GM23338 (cell line): Measurements from ENCODE around the gene TAF6L.
A peak's percentile ranks its signal among the peaks of the same experiment; 100 is the strongest.

ENCODE experiments used
- CREB1 ChIP-seq: fragments of 250-450 bp; sonication (Bioruptor Pico); IDR thresholded peaks from 2 replicates; pipeline ENCODE4 v1.5.0; 2020; ENCODE audit warnings: low read depth, mild to moderate bottlenecking, moderate library complexity
- EZH2 ChIP-seq: fragments of 200-600 bp; sonication (generic); IDR thresholded peaks from one replicate; pipeline ENCODE4 v1.8.0; 2017; ENCODE audit warnings: antibody characterized with exemption, mild to moderate bottlenecking, low read depth; ENCODE audit not compliant: unreplicated experiment
- EZH2phosphoT487 ChIP-seq: fragments of 200-600 bp; sonication (generic); IDR thresholded peaks from one replicate; pipeline ENCODE4 v1.8.1; 2018; ENCODE audit warnings: antibody characterized with exemption; ENCODE audit not compliant: unreplicated experiment
- TF ChIP-seq, protein P1 (sequence below): IDR thresholded peaks from one replicate; pipeline ENCODE4 v1.6.1; 2018; ENCODE audit warnings: antibody characterized with exemption; ENCODE audit not compliant: unreplicated experiment
- TF ChIP-seq, protein P2 (sequence below), 2 experiments: fragments of 200-600 bp in 1 of 2; sonication (generic) in 1 of 2; conservative IDR thresholded peaks; 2 replicates each; pipeline versions ENCODE4 v1.5.1 to v1.6.1; 2016 to 2017; ENCODE audit warnings: antibody characterized with exemption in 2 of 2, low read depth in 2 of 2, mild to moderate bottlenecking in 2 of 2, moderate library complexity in 1 of 2
- TF ChIP-seq, protein P3 (sequence below): IDR thresholded peaks from 2 replicates; pipeline ENCODE4 v1.6.1; 2016; ENCODE audit warnings: antibody characterized with exemption

DNA sequence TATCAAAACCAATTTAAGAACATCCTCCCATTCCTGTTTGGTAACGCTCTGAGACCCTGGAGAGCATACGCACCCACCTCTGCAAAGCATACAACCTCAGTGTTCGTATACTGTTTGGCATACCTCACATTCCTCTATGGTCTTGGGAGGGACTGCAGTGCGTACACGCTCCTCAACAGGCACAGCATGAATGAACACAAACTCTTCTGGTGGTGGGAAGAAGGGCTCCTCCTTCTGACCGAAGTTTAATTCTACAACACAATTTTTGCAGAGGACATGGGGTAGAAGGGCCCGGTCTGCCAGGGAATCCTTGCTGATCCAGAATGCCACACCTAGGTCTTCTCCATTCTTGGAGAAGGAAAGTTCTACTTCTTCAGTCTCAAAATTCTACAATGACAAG is 49.2 kb upstream of the TAF6L start:
- TF ChIP-seq, protein P1, sequence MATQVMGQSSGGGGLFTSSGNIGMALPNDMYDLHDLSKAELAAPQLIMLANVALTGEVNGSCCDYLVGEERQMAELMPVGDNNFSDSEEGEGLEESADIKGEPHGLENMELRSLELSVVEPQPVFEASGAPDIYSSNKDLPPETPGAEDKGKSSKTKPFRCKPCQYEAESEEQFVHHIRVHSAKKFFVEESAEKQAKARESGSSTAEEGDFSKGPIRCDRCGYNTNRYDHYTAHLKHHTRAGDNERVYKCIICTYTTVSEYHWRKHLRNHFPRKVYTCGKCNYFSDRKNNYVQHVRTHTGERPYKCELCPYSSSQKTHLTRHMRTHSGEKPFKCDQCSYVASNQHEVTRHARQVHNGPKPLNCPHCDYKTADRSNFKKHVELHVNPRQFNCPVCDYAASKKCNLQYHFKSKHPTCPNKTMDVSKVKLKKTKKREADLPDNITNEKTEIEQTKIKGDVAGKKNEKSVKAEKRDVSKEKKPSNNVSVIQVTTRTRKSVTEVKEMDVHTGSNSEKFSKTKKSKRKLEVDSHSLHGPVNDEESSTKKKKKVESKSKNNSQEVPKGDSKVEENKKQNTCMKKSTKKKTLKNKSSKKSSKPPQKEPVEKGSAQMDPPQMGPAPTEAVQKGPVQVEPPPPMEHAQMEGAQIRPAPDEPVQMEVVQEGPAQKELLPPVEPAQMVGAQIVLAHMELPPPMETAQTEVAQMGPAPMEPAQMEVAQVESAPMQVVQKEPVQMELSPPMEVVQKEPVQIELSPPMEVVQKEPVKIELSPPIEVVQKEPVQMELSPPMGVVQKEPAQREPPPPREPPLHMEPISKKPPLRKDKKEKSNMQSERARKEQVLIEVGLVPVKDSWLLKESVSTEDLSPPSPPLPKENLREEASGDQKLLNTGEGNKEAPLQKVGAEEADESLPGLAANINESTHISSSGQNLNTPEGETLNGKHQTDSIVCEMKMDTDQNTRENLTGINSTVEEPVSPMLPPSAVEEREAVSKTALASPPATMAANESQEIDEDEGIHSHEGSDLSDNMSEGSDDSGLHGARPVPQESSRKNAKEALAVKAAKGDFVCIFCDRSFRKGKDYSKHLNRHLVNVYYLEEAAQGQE, result no peak
- TF ChIP-seq, protein P2, sequence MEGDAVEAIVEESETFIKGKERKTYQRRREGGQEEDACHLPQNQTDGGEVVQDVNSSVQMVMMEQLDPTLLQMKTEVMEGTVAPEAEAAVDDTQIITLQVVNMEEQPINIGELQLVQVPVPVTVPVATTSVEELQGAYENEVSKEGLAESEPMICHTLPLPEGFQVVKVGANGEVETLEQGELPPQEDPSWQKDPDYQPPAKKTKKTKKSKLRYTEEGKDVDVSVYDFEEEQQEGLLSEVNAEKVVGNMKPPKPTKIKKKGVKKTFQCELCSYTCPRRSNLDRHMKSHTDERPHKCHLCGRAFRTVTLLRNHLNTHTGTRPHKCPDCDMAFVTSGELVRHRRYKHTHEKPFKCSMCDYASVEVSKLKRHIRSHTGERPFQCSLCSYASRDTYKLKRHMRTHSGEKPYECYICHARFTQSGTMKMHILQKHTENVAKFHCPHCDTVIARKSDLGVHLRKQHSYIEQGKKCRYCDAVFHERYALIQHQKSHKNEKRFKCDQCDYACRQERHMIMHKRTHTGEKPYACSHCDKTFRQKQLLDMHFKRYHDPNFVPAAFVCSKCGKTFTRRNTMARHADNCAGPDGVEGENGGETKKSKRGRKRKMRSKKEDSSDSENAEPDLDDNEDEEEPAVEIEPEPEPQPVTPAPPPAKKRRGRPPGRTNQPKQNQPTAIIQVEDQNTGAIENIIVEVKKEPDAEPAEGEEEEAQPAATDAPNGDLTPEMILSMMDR (conservative IDR thresholded peaks at IDR 0.05; ENCODE audit: low read depth in 2 of 2), result peak; percentile 9 to 23; a peak in 2 of 4 replicates
- TF ChIP-seq EZH2, result no peak
- TF ChIP-seq, protein P3, sequence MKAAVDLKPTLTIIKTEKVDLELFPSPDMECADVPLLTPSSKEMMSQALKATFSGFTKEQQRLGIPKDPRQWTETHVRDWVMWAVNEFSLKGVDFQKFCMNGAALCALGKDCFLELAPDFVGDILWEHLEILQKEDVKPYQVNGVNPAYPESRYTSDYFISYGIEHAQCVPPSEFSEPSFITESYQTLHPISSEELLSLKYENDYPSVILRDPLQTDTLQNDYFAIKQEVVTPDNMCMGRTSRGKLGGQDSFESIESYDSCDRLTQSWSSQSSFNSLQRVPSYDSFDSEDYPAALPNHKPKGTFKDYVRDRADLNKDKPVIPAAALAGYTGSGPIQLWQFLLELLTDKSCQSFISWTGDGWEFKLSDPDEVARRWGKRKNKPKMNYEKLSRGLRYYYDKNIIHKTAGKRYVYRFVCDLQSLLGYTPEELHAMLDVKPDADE, result no peak
- no peak for TF ChIP-seq CREB1 (CRISPR knock-in tag)
- TF ChIP-seq EZH2phosphoT487, result no peak
